ENCODE results near the gene DHDDS.

DHDDS gene

GRCh38 chr1:26418865-26419349, 13.2 kb upstream of the DHDDS start:
- DNase-seq = no peak

GRCh38 chr1:26419494-26419893, 12.6 kb upstream of the DHDDS start:
- DNase-seq = no peak

GRCh38 chr1:26429721-26430120, 2.4 kb upstream of the DHDDS start:
- DNase-seq = no peak

GRCh38 chr1:26432793-26433192, 672 bp downstream of the DHDDS start:
- no peak for DNase-seq

- no peak for DNase-seq
These were observed 2.1 kb downstream of the DHDDS start for GRCh38 chr1:26434161-26434752.

GRCh38 chr1:26438041-26438440, 5.9 kb downstream of the DHDDS start:
- DNase-seq = no peak

GRCh38 chr1:26440259-26440658, 8.1 kb downstream of the DHDDS start:
- DNase-seq = no peak

GRCh38 chr1:26449868-26450267, 17.7 kb downstream of the DHDDS start:
- DNase-seq = no peak

GRCh38 chr1:26450908-26451307, 18.8 kb downstream of the DHDDS start:
- no peak for DNase-seq

GRCh38 chr1:26452459-26453183, 20.5 kb downstream of the DHDDS start:
- DNase-seq = no peak

- no peak for DNase-seq
These were observed 27.0 kb downstream of the DHDDS start for GRCh38 chr1:26459148-26459547.

GRCh38 chr1:26459573-26460031, 27.5 kb downstream of the DHDDS start:
- no peak for DNase-seq

- DNase-seq = no peak
These were observed 36.8 kb downstream of the DHDDS start for GRCh38 chr1:26468911-26469310.

- DNase-seq = no peak
These were observed 37.4 kb downstream of the DHDDS start for GRCh38 chr1:26469558-26469957.

- DNase-seq = no peak
These were observed 38.9 kb downstream of the DHDDS start for GRCh38 chr1:26470878-26471497.

- DNase-seq = peak; percentile 94
These were observed 39.6 kb downstream of the DHDDS start for GRCh38 chr1:26471498-26472319.

GRCh38 chr1:26472320-26472900, 40.3 kb downstream of the DHDDS start, which contains the start of gene HMGN2:
Gene HMGN2, plus strand, starts transcription at chr1:26472440. Its CDS starts 173 bp downstream, at chr1:26472613.
- peak; percentile 91 for DNase-seq

GRCh38 chr1:26472901-26473845, 41.1 kb downstream of the DHDDS start:
- DNase-seq = peak; percentile 96 to 97

GRCh38 chr1:26474818-26475217, 42.7 kb downstream of the DHDDS start:
- DNase-seq = no peak

- DNase-seq = no peak
These were observed 43.9 kb downstream of the DHDDS start for GRCh38 chr1:26475989-26476388.

- no peak for DNase-seq
These were observed 44.8 kb downstream of the DHDDS start for GRCh38 chr1:26476958-26477357.
